ENCODE data around the gene CCDC3. TPM values are rescaled to one million over a fixed set of nuclear protein-coding genes. Genes with fewer than 3 reads are reported as not detected.
"Not testable (repeated sequence)": the region's sequence is repeated elsewhere in the genome, so short reads cannot be mapped to it uniquely, and the experiment has no call there.

Gene CCDC3
- total RNA-seq, 1 experiment from 2014 or later: not detected

DNA sequence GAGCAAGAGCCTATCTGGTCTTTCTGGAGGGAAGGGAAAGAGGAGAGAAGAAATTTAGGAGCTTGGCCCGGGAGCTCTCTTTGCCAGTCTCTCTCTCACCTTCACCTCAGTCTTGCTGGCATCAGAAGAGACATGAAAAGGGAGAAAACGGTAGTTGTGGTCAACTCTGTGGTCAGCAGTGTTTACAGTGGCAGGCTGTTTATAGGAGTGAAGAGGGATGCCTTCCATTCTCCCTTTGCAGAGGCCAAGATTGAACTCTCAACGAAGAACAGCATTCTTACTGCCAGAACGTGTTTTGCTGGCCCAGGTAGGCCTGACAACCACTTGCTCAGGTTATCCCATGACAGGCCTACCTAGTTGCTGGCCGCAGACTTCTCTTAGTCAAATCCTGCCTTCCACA is 133.3 kb downstream of the CCDC3 start:
- intact Hi-C loops (cut with micrococcal nuclease): no loop called here
- ATAC-seq (no peak), DNase-seq (peak; percentile 24)
- TF ChIP-seq EZH2phosphoT487 (IDR thresholded peaks at IDR 0.05; ENCODE audit: borderline replicate concordance, low read length) (no peak), EZH2 (IDR thresholded peaks at IDR 0.05; ENCODE audit: low read length, unreplicated experiment) (no peak)
- TF ChIP-seq, protein P1, sequence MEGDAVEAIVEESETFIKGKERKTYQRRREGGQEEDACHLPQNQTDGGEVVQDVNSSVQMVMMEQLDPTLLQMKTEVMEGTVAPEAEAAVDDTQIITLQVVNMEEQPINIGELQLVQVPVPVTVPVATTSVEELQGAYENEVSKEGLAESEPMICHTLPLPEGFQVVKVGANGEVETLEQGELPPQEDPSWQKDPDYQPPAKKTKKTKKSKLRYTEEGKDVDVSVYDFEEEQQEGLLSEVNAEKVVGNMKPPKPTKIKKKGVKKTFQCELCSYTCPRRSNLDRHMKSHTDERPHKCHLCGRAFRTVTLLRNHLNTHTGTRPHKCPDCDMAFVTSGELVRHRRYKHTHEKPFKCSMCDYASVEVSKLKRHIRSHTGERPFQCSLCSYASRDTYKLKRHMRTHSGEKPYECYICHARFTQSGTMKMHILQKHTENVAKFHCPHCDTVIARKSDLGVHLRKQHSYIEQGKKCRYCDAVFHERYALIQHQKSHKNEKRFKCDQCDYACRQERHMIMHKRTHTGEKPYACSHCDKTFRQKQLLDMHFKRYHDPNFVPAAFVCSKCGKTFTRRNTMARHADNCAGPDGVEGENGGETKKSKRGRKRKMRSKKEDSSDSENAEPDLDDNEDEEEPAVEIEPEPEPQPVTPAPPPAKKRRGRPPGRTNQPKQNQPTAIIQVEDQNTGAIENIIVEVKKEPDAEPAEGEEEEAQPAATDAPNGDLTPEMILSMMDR (conservative IDR thresholded peaks at IDR 0.05; ENCODE audit: low read depth, low read length): no peak
- no peaks in the 10 kb centered on the region for H3K36me3 ChIP-seq (ENCODE audit: low read depth, low read length)
- H3K4me2 ChIP-seq (ENCODE audit: low read length): no peak overlapping the region
- no peak overlapping the region for H3K27ac ChIP-seq (ENCODE audit: low read length)
- no TSS peak for BruUV-seq (replicated peaks)
- no peak overlapping the region for H2AFZ ChIP-seq (ENCODE audit: low read length)
- no peaks in the 10 kb centered on the region for H3K9me3 ChIP-seq (ENCODE audit: low read length)
- no peaks in the 10 kb centered on the region for H3K9me2 ChIP-seq (replicated peaks; ENCODE audit: low read length)
- H3K27me3 ChIP-seq (ENCODE audit: low read length): no peaks in the 10 kb centered on the region
- ChIA-PET POLR2A (ENCODE audit: unreplicated experiment) (no interaction called here), CTCF (no interaction called here)
- H4K20me1 ChIP-seq (ENCODE audit: low read length): no peaks in the 10 kb centered on the region
- no peak overlapping the region for H3K9ac ChIP-seq (ENCODE audit: low read length)
- H3F3A ChIP-seq (ENCODE audit: low read length, unreplicated experiment): no peaks in the 10 kb centered on the region
- H3K79me2 ChIP-seq (ENCODE audit: low read length): no peaks in the 10 kb centered on the region
- H3K4me3 ChIP-seq (ENCODE audit: low read length): no peak overlapping the region
- no peaks in the 10 kb centered on the region for H3K4me1 ChIP-seq (ENCODE audit: insufficient read depth, low read length)

DNA sequence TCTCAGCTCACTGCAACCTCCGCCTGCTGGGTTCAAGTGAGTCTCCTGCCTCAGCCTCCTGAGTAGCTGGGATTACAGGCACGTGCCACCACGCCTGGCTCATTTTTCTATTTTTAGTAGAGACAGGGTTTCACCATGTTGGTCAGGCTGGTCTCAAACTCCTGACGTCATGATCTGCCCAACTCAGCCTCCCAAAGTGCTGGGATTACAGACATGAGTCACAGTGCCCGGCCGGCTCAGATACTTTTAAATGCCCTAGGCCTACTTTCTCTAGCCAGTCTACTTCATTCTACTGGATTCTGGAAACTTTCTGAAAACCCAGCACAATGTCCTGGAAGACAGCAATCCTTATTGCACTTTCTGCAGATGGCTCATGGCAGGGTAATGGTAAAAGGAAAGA is 136.0 kb downstream of the CCDC3 start:
- H3K36me3 ChIP-seq (ENCODE audit: low read depth, low read length); H2AFZ ChIP-seq (ENCODE audit: low read length); ATAC-seq; H3K9me2 ChIP-seq (replicated peaks; ENCODE audit: low read length); H3F3A ChIP-seq (ENCODE audit: low read length, unreplicated experiment); BruUV-seq (replicated peaks); H4K20me1 ChIP-seq (ENCODE audit: low read length); H3K27me3 ChIP-seq (ENCODE audit: low read length); CTCF ChIA-PET; H3K27ac ChIP-seq (ENCODE audit: low read length); H3K4me1 ChIP-seq (ENCODE audit: insufficient read depth, low read length); POLR2A ChIA-PET (ENCODE audit: unreplicated experiment); H3K4me3 ChIP-seq (ENCODE audit: low read length); H3K79me2 ChIP-seq (ENCODE audit: low read length); intact Hi-C loops (cut with micrococcal nuclease); H3K9me3 ChIP-seq (ENCODE audit: low read length); H3K9ac ChIP-seq (ENCODE audit: low read length); DNase-seq; H3K4me2 ChIP-seq (ENCODE audit: low read length): not testable (repeated sequence)

DNA sequence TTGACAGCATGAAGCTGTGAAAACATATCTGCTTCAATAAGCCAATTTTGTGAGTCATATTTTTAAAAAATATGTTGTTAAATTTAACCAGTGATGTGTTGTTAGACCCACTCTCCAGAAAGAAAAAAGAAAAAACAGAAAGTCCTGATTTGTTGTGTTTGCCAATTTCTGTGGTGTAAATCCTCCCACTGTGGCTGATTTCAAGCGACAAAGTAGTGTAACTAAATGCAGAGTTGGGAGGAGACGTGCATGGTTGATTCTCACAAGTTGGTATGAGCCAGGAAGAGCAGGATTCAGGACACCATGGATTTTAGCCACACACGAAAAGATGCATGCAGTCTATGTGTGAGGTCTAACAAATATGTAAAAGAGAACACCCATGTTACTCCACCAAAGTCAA is 139.1 kb downstream of the CCDC3 start:
- Histone ChIP-seq H3K79me2 (ENCODE audit: low read length) (no peaks in the 10 kb centered on the region), H3K9me2 (replicated peaks; ENCODE audit: low read length) (no peaks in the 10 kb centered on the region), H3K9me3 (ENCODE audit: low read length) (no peaks in the 10 kb centered on the region), H4K20me1 (ENCODE audit: low read length) (no peaks in the 10 kb centered on the region), H3K36me3 (ENCODE audit: low read depth, low read length) (no peaks in the 10 kb centered on the region), H3K4me2 (ENCODE audit: low read length) (no peak overlapping the region), H3K27ac (ENCODE audit: low read length) (no peak overlapping the region), H3K9ac (ENCODE audit: low read length) (no peak overlapping the region), H3F3A (ENCODE audit: low read length, unreplicated experiment) (no peaks in the 10 kb centered on the region), H3K27me3 (ENCODE audit: low read length) (no peaks in the 10 kb centered on the region), H3K4me1 (ENCODE audit: insufficient read depth, low read length) (no peaks in the 10 kb centered on the region), H3K4me3 (ENCODE audit: low read length) (no peak overlapping the region), H2AFZ (ENCODE audit: low read length) (no peak overlapping the region)
- ATAC-seq (no peak), DNase-seq (no peak)
- POLR2A ChIA-PET (ENCODE audit: unreplicated experiment): no interaction called here
- CTCF ChIA-PET: no interaction called here
- TF ChIP-seq EZH2 (IDR thresholded peaks at IDR 0.05; ENCODE audit: low read length, unreplicated experiment): no peak
- TF ChIP-seq, protein P1 (conservative IDR thresholded peaks at IDR 0.05; ENCODE audit: low read depth, low read length): no peak
- no peak for TF ChIP-seq EZH2phosphoT487 (IDR thresholded peaks at IDR 0.05; ENCODE audit: borderline replicate concordance, low read length)
- no TSS peak for BruUV-seq (replicated peaks)
- intact Hi-C loops (cut with micrococcal nuclease): no loop called here
